DMS79 (cell line): Measurements from ENCODE around the gene FOSL1.

Experiments
- DNase-seq: peaks from one replicate; lab custom pipeline; 2025; lab: John Stamatoyannopoulos, UW

FOSL1 gene

DNA sequence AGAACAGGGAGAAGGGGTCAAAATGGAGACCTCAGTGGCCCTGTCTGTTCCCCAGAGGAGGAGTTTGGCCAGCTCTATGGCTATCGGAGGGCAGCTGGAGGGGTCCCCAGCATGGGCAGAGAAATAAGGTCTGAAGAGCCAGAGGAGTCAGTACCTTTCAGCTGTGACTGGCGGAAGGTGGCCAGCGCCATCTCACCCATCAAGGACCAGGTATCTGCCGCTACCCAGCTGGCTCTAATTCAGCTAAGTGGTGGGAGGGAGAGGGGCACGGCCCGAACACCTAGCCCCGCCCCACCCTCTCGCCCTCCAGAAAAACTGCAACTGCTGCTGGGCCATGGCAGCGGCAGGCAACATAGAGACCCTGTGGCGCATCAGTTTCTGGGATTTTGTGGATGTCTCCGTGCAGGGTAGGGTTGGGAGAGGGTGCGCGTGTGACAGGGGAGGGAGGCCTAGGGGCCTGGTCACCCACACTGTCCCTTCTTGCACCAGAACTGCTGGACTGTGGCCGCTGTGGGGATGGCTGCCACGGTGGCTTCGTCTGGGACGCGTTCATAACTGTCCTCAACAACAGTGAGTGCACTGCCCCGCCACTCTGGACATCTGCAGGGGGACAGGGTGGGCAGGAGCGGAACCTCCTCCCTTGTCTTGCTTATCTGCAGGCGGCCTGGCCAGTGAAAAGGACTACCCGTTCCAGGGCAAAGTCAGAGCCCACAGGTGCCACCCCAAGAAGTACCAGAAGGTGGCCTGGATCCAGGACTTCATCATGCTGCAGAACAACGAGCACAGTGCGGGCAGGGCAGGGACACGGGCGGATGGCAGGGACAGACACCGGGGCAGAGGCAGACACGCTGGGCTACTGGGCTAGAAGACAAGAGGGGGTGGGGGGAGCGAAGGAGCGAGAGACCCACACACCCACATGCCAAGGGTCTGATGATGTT is 17.8 kb downstream of the FOSL1 start:
- no peak for DNase-seq

DNA sequence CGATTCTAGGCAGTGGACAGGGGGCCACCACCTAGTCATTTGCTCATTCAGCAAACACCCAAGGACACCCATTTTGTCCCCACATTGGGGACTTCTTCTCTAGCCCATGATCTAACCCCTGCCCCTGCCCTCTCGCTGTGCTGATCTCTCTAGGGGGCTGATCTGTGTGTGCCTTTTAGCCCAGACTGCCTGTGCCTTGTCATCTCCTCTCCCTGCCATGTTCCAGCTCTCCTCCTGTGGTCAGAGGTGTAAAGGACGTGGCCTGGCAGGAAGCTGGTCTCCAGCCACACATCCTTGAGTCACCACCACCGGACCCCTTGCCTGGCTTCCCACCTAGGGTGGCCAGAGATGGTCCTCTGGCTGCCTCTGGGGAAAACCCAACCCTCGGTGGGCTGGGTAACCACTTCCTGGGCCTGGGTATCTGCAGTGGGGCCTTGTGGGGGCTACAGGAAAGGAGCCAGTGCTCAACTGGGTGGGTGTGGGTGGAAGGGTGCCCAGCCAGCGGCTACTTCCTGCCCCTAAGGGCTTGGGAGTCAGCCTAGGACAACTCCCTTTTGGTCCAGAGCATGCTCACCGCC is 19.3 kb downstream of the FOSL1 start:
- no peak for DNase-seq

DNA sequence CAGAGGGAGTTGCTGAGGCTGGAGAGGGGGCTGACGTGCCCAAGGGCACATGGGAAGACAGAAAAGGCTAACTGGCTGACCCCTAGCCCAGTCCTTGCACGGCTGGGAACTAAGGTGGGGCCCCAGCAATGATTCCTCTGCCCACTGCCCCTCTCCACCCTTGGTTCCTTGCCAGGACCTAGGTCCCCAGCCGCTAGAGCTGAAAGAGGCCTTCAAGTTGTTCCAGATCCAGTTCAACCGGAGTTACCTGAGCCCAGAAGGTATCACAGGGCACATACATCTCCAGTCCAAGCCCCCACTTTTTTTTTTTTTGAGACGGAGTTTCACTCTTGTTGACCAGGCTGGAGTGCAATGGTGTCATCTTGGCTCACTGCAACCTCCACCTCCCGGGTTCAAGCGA is 20.2 kb downstream of the FOSL1 start:
- DNase-seq = no peak

DNA sequence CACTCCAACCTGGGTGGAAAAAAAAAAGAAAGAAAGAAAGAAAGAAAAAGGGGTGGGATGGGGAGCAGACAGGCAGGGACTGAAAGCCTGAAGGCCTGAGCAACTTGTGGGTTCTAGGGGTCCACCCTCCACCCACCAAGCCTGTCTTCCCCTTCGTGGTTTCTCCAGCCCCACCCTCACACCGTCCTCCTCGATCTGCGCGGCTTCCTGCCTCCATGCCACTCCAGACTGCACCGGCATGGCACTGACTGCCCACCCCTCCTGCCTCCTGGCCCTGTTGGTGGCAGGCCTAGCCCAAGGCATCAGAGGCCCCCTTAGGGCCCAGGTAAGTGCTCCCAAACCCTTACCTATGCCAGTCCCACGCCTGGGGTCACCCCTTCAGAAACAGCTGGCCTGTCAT is 20.6 kb downstream of the FOSL1 start, which contains the start of gene CTSW:
Gene CTSW, plus strand, starts transcription at position 221 of the 400 bp plus-strand sequence. Its CDS starts 18 bp downstream, at position 239.
- DNase-seq = no peak

DNA sequence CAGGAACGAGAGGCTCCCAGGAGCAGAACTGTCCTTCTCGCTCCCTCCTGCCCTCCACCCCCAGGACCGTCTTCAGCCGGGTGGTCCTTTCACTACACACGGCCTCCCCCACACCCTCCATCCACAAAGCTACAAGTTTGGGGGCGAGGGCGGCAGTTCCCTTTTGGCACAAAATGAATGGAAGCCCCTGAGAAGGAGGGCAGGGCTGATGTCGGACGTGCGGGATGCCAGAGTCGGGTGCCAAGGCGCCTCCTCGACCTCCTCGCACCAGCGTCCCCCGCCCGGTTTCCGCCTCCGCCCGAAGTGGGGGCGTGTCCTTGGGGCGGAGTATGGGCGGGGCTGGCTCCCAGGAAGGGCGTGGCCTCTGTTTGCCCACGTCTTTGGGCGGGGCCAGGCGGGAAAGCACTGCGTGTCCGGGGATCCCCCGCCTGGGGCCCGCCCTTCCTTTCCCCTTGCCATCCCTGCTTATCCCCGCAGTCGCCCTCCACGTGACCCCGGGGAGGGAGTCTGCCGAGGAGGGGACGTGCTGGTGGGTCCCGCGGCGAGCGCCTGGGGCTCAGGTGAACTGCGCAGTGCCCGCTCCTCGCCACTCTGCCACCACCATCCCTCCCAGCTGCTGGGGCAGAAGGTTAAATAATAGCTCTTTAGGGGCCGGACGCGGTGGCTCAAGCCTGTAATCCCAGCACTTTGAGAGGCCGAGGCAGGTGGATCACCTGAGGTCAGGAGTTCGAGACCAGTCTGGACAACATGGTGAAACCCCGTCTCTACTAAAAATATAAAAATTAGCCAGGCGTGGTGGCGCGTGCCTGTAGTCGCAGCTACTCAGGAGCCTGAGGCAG is 26.7 kb downstream of the FOSL1 start:
- no peak for DNase-seq

DNA sequence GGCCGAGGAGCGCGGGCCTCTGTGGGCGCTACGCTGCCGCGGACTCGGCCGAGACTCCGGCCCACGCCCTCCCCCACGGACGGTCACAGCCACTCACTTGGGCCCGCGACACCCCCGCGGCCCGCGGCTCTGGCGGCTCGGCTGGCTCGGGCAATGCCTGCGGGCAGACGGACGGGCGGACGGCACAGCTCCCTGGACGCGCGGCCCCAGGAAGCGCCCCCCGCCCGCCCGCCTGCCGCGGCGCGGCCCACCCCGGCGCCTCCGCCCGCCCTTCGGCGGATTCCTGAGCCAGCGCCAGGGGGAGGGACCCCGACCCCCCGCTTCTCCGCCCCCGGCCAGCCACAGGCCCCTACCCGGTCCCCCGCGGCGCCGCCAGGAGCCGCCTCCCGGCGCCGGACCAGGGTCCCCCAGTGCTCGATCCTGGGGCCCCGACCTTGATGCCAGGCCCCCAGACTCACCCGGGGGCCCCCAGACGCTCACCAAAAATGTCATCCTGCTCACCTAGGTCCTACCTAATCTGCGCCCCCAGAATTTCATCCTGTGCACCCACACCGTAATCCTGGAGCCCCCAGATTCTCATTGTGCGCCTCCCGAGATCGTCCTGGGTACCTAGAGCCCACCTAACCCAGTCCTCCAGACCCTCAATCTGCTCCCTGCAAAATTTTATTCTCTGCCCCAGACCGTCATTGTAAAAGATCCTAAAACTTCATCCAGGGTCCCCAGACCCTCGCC is 27.4 kb downstream of the FOSL1 start, which contains the start of gene EFEMP2:
Gene EFEMP2, minus strand, starts transcription at position 215 of the 732 bp plus-strand sequence. CDS start 446 bp downstream, outside the sequence.
- DNase-seq = no peak

DNA sequence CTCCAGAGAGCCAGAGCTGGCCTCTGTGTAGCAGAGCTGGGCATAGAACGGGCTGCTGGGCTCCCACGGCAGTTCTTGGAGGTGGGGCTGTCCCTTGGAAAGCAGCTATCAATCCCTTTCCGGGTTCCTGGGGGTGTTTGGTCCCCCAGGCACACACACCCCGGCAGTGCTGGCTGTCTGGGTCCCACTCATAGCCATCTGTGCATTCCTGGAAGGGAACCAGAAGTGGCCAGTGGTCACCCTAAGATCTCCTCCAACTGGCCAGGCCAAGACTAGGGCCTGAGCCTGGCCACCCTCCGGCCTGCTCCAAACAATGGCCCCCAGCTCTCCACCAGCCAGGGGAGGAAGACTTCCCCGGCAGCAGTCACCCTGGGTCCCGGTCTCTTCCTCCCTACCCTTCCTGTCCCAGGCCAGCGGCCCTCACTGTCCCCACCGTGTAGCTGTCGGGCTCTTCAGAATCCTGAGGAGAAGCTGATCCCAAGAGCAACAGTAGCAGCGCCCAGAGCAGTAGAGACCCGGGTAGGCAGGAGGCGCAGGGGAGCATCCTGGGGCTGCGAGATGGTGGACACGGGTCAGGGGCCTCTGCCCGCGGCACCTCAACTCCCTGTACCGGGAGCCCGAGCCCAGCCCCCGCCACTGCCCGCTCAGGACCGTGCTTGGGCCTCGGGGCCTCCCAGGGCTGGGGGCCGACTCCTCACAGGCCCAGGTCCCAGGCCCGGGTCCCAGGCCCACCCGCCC is 28.2 kb downstream of the FOSL1 start:
- no peak for DNase-seq

DNA sequence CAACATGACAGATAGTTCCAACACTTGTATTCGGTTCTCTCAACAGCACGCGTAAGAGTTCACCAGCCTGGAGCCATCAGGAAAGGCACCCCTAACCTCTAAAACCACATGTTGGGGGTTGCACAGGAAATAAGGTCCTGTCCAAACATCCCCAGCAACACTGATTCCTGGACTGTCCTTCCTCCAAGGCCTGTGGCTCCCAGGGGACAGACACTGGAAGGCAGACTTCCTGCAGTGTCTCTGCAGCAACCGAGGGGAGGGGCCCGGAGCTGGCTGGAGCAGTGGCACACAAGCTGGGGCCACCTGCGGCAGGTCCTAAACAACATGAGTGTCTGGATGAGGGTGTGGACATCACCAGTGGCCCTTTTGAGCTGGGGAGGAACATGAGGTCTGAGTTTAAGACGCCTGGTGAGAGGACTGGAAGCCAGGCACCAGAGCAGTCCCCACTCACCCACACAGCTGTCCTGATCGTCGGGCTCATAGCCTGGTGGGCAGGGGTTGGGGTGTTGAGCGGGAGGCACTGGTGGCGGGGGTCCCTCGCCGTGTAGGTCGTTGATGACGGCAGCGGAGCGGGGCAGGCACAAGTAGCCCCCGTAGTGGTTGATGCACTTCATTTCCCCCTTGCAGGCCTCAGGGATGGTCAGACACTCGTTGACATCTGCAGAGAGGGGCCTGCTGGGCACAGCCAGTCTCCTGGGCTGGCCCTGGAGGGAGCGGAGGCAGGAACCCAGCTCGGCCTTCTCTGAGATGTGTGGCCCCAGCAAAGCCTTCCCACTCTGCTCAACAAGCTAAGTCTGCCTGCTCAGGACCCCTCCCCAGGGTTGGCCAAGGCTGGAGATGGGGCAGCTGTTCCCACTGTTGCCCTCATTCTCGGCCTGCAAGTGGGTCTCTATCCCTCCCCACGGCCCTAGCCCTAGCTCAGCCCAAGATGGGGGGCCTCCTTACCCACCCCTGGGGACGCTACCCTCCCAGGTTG is 29.2 kb downstream of the FOSL1 start:
- DNase-seq = no peak

DNA sequence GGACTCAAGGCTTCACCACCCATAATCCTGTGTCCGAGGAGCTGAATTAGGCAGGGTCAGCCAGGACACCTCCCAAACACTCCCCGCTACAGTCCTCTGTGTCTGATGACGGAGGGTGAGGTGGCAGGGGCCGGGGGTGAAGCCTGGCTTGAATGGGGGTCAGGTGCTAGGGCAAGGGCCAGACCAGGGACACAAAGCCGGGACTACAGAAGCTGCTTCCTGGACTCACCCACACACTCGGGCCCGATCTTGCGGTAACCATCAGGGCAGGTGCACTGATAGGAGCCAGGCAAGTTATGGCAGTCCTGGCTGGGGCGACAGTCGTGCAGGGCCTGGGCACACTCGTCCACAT is 29.9 kb downstream of the FOSL1 start:
- DNase-seq = no peak

DNA sequence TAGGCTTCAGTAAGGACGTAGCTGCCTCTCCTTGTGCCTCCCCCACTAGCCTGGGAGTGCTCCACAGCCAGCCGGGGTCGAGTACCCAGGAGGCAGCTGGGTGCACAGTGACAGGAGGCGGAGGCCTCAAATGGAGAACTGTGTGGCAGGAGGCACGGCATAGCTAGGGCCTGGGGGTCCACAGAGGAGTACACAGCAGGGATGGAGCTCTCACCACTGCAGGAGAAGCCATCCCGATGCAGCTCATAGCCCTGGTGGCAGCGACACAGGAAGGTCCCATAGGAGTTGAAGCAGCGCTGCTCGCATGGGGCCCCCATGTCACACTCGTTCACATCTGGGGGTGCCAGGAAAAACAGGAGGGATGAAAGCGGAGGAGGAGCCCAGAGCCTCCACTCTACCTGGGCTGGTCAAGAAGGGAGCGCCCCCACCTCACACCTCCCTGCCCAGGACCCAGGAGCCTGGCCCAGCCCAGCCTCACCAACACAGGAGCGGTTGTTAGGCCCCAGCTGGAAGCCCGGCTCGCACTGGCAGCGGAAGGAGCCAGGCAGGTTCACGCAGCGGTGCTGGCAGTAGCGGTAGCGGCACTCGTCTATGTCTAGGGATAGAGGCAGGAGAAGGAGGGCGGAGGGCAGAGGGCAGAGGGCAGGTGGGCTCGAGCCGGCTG is 30.4 kb downstream of the FOSL1 start:
- DNase-seq = no peak

DNA sequence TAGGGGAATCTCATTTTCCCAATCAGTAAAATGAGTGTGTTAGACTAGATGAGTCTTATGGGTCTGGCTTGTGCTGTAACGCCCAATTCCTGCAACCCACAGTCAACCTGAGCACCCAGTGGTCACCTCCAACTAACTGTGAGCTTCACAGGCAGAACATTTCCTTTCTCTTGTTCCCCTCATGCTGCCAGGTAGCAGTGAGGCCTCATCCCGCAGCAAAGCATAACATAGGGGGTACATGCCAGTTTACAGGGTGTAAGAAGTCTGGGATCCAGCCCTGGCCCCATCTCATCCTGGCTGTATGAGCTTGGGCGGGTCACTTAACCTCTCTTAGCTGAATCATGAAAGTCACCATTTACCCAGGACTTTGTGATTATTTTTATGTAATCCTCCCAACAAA is 31.3 kb downstream of the FOSL1 start:
- no peak for DNase-seq

DNA sequence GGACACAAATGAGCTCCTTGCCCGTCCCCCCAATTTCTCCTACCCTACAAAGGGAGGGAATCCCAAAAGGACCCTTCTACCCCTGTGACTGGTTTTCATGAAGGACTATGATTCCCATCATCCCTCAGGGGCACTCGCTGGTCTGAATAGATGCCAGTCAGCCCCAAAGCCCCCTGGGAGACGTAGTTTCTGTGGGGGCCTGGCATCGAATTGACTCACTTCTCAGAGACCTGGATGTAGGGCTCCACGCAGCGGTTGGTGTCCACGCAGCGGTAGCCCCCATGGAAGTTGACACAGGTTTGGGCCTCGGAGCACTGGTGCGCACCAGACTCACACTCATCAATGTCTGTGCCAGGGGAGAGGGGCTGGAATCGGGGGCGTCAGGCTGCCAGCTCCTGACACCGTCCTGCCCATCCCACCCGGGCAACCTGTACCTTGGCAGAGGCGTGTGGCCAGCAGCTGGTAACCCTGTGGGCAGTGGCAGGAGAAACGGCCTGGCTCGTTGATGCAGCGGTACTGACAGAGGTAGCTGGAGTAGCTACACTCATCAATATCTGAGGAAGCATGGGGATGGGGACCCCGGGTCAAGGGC is 32.0 kb downstream of the FOSL1 start:
- DNase-seq = no peak

DNA sequence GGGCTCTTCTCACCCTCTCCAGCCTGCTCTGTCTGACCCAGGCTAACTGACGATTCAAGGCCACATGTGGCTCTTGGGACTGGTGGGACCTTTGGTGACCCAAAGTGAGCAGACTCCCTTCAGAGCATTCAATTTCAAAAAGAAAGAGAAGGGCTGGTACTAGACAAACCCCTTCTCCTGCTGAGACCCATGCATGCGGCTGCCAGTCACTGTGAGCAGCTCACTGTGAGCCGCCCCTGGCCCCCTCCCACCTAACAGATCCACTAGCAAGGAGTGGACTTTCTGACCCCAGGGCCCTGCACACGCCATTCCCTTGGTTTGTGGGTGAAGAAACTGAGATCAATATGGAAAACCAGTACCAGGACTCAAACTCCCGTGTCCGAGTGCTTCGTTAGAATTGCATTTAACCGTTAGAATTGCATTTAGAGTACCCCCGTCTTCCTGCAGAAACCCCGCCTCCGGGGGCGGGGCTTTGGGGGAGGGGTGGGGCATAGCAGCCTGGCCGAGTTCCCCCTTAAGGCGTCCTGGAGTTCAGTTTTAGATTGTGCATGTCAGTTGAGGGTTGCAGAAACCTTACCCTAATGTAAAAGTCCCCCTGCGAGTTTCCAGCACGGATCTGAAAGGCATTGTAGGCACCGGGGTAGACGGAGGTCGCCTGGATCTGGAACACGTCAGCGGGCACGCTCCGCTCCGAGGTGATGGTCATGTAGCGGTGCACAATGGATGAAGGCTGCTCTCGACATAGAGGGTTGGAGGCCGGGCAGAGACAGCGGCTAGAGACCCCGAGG is 32.7 kb downstream of the FOSL1 start:
- no peak for DNase-seq

DNA sequence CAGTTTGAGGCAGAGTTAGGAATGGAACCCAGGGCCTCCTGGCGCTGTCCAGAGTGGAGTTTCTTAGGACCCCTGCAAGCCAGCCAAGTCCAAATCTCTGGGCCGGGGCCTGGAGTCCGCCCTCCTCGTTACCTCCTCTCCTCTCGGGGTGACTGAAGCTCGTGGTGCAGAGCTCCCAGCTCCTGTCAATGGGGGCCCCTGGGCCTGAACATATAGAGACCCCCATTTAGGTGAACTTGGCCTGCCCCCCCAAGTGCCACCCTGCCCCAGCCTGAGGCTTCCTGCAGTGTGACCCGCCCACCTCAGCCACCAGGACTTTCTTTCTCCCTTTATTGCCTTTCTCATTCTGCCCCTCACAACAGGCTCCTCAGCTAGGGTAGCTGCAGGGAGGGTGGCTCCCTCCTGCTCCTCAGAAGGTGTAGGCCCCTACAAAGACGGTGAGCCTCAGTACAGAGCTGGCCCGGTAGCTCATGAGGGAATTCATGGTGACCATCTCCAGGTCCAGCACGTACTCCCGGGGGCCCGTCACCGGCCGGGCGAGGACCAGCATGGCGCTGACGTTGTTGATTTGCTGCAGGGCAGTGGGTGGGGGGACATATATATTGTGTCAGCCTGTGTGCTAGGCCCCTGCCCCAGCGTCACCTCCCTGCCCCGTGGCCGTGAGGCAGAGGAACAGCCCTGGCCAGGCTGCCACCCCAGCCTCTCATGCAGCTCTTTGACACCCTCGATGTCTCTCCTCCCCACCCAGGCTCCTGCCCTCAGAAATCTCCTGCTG is 33.5 kb downstream of the FOSL1 start:
- no peak for DNase-seq

DNA sequence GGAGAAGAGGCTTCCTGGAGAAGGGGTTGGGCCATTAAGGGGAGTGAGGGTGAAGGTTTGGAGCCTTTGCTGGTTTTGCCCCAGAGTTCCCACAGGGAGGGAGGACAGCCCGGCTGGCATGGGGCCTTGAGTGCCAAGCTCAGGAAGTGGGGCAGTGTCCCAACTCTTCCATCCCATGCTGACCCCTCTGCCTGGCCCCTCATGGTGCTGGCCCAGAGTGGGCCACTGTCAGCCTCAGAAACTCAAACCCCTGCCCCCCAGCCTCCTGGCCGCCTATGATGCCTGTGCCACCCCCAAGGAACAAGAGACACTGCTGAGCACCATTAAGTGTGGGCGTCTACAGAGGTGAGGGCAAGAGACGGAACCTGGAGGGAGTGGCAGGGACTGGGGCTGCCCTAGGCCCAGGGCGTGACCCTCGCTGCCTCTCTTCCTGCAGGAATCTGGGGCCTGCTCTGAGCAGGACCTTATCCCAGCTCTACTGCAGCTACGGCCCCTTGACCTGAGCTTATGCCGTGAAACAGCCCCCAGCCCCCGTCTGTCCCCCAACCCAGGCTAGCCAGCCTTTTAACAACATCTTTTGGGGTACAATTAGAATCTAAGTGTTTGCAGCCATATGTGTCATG is 34.5 kb downstream of the FOSL1 start:
- no peak for DNase-seq

DNA sequence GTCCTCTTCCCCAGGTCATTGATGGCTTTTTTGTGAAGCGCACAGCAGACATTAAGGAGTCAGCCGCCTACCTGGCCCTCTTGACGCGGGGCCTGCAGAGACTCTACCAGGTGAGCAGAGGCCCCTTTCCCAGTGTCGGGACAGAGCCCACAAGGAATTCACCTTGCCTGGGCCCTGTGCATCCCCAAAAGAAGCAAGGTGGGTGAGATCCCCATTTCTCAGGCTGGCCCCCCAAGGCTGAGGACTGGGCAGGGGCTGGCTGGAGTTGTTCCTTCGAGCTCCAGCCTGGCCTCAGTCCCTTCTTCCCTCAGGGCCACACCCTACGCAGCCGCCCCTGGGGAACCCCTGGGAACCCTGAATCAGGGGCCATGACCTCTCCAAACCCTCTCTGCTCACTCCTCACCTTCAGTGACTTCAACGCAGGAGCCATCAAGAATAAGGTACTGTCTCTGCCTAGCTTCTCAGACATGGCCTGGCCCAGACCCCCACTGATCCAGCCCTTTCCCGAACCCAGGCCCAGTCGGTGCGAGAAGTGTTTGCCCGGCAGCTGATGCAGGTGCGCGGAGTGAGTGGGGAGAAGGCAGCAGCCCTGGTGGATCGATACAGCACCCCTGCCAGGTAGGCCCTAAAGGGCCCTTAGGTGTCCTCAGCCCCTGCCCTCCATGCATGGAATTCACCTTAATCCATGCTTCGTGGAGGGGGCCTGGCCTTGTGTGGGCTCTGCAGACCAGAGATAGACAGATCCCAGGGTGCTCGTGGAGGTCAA is 35.3 kb downstream of the FOSL1 start:
- DNase-seq = no peak
